ENCODE results near the gene SMARCA2.
A peak's percentile ranks its signal among the peaks of the same experiment; 100 is the strongest.

Gene SMARCA2

DNA sequence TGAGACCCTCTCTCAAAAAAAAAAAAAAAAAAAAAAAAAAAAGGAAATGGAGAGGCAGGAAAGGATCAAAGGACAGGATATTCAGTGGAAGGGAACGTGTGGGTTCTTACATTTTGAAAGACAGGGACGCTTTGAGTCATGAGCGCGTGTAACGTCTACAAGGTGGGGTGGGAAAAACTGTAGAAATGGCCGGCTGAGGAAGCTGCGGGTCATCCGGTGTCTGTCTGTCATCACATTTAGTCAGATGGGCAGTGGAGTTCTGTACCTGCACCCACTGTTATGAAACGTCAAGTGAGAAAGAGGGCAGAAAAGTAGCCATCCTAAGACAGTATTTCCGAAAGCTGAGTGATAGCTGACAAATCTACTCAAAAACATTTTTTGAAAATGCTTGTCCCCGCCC lies 159.8 kb downstream of the SMARCA2 start:
- no peak for DNase-seq (ENCODE audit: low spot score)

DNA sequence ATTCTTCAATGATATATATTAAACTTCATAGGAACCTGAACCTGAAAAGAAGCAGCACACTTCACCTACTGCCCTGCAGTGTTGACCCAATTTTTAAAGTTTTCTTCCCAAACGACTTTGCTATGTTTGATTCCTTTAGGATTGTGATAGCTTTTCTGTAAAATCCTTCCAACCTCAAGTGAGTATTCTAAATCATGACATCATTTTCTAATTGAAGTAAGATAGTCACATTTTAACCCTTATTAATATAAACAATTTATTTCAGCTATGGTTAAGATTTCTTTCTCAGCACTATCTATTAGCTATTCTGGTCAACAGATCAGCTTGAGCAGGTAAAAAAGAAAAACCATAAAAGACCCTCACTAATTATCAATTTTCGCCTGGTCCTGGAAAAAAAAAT lies 162.0 kb downstream of the SMARCA2 start:
- no peak for DNase-seq (ENCODE audit: low spot score)

DNA sequence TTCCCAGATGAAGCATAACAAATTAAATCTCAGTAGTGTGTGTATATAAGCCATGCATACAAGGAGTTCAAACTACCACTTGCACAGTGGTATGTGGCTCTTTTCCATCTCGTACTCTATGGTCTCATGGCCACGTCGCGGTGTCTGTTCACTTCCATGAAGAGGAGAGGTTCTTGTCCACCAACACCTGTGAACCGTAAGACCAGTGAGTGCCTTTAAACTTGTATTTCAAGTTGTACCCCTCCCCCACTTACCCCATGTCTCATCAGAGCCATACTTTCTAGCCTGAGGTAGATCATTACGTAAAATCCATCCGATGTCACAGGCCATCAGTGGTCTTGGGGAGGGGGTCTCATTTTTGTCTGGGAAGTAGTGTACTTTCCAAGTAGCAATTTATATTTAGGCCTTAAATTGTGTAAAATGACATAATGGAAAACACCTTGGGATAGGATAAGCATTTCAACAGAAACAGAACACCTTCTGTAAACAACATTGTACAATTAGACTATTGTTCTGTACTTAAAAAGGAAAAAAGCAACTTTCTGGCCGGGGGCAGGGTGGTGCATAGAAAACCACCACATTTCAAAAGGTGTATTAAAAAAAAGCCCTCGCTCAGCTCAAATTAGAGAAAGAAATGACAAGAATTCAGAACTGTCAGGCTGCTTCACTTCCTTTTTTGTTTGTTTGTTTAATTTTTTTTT lies 163.0 kb downstream of the SMARCA2 start:
- no peak for DNase-seq (ENCODE audit: low spot score)

DNA sequence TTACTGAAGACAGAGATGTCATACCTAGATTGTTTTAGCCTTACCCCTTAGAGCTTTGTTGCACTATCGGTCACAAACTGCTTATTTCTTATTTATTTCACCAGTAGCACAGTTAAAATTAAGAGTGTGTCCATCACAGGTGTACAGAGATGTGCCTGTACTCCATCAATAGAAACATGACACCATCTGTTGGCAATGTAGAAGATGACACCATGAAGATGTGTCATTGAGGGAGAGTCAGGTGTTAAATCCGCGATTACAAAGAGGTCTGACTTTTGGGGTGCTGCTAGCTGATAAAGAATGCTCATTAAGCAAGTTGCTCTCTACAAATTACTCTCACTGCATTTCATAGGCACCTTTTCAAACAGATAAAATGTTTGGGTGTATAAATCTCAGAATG lies 164.4 kb downstream of the SMARCA2 start:
- DNase-seq (ENCODE audit: low spot score): no peak

DNA sequence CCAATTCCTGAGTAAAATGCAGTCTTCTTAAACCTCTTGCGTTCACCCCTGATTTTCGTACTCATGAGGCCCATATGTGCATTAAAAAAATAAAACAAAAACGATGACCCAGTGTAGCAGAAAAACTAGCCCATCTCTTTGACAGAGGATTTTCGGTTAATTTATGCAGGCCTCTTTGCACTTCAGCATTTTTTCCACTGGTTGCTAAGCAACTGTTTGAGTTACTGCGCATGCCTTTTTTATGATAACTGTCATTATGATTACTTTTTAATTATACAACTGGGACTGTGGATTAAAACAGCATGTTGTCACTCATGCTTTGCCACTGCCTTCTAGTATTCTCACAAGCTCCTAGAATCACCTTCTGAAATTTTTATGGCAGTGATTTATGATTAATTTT lies 165.0 kb downstream of the SMARCA2 start:
- DNase-seq (ENCODE audit: low spot score): no peak

DNA sequence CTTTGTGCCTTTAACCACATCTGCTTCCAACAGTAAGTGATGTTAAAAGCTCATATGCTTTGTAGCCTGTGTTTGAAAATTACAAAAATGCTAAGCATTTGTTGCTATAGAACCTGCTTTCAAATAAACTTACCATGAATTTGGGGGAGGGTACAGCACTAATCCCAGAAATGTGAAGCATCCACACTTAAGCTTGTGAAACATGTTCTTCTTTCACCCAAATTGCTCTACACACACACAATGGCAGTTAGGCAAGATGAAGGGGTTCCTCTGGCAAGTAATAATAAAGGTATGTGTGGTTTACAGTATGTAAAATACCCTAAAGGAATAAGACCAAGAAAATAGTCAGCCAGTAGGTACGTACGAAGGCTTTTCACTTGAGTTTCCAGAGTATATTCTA lies 165.6 kb downstream of the SMARCA2 start:
- DNase-seq (ENCODE audit: low spot score): no peak

DNA sequence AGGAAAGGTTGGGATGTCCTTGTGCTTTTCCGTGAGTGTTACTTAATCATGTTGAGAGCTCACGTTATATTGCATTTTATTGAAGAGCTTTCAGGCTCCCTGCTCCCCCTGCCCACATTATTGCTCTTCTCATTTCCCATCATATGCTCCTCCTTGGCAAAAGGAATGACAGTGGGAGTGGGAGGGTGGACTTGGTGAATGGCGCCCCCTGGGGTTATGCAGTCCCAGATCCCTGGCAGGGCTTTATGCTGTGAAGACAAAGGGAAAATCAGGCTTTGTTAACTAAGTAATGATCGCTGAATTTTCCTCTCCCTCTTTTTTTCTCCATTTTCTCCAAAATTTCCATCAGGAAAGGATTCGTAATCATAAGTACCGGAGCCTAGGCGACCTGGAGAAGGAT lies 166.6 kb downstream of the SMARCA2 start:
- peak; percentile 32 for DNase-seq (ENCODE audit: low spot score)

DNA sequence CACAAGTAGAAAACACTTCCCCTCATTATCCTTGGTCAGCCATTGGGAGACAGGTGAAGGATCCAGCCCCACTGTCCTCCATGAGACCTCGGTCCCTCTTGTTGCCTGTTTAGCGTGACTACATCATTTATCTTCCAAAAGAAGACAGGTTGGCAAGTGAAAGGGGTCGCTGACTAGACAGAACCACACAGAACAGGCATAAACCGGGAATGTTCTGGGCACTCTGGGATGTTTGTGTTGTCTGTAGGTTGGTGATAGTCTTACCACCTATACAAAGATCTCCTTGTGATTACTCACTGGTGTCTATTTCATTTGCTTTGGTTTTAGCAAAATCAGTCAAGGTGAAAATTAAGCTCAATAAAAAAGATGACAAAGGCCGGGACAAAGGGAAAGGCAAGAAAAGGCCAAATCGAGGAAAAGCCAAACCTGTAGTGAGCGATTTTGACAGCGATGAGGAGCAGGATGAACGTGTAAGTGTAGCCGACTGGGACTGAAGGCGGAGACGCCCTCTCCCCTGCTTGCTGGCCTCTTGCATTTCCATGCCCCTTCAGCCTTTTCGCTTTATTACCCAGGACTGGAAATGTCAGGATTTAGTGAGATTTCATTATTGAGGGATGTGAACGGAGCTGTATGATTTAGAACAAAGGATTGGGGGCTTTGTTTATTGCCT lies 175.9 kb downstream of the SMARCA2 start:
- no peak for DNase-seq (ENCODE audit: low spot score)

DNA sequence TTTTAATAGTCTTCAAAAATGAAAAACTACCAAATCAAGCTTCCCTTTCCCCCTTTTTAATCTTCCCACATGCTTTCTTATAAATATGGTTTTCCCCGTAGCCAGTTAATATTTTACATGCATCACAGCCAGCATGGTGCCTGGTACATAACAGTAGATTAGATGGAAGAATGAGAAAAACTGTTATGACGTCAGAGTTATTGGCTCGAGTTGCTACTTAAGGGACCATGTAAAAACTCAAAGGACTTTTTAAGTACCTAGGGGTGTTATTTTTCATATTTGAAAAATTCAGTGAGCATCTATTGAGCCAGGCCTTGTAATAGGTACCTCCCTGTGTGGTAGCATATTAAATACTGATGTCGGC lies 176.4 kb downstream of the SMARCA2 start:
- no peak for DNase-seq (ENCODE audit: low spot score)

DNA sequence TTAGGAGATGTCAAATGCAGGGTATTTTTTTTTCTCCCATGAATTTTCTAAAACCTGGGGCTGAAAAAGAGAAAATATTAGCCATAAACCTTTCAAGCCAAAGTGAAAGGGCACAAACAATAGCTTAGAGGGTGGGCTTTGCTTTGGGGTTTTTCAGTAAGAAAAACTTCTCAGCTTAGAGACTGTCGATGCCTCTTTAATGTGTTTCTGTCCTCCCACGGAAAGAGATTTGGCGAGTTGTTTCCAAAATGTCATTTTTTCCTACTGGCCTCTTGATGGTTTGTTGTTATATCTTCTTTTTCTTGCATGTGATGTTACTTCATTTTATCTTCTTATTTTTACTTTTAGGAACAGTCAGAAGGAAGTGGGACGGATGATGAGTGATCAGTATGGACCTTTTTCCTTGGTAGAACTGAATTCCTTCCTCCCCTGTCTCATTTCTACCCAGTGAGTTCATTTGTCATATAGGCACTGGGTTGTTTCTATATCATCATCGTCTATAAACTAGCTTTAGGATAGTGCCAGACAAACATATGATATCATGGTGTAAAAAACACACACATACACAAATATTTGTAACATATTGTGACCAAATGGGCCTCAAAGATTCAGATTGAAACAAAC lies 177.3 kb downstream of the SMARCA2 start:
- no peak for DNase-seq (ENCODE audit: low spot score)

DNA sequence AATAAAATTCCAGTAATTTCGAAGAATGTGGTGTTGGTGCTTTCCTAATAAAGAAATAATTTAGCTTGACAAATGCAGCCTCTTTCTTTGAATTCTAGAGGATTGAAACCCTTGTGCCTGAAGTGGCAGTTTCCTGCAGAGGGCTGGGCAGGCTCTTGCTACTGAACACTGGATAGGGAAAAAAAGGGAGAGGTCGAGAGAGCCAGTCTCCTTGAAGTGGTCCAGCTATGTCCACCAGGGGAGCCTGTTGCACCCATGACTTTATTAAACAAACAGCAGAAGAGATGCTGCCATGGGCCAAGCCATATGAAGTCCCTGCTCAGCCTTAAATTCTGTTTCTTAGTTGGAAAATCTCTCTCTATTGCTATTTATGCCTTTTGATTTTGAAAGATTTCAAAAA lies 178.4 kb downstream of the SMARCA2 start:
- DNase-seq (ENCODE audit: low spot score): no peak

DNA sequence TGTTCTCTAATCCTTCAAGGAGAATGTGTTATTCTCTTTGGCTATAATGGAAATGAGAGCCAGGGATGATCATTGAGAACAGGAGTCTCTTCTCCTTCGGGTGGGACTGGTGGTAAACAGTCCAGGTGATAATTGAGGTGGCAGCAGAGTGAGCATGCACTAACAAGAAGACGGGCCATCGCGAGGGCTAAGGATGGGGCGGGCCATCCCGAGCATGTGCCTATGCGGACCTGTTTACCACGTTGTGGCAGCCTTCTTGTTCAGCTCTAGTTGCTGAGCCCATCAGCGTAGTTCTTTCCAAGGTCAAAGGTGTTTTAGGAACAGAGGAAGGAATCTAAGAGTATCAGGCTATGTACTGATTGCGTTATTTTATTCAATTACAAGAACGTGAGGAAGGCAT lies 180.1 kb downstream of the SMARCA2 start:
- no peak for DNase-seq (ENCODE audit: low spot score)

DNA sequence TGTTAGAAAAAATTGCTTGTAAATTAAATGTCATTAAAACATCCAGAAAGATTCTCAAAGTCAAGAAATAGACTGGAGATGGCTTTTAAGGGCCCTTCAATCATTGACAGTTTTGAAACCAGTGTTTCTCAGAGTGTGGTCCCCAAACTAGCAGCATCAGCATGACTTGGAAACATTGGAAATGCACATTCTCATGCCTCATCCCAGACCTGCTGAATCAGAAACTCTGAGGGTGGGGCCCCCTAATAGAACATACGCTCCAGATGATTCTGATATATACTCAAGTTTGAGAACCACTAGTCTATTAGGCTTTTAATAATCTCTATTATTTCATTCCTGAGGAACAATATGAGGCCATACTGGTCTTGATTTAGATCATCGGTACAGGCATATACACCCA lies 181.6 kb downstream of the SMARCA2 start:
- DNase-seq (ENCODE audit: low spot score): no peak

DNA sequence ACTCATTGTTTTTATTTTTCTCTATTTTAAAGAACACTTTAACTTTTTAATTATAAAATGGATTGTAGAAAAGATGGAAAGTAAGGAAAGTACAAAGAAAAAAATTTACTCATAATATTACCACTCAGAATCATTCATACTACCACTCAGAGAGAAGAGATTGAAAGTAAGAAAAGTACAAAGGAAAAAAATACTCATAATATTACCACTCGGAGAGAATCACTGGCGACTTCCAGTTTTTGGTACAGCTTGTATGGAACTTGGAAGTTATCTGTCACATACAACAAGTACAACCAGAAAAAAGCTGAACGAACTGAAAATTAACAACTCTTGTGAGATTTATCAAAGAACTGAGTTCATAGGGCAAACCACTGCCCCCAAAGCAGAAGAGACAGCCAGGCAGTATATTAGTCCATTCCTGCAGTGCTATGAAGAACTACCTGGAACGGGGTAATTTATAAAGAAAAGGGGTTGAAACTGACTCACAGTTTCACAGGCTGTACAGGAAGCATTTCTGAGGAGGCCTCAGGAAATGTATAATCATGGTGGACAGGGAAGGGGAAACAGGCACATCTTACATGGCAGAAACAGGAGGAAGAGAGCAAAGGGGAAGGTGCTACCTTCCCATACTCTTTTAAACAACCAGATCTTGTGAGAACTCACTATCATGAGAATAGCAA lies 183.9 kb downstream of the SMARCA2 start:
- DNase-seq (ENCODE audit: low spot score): no peak

DNA sequence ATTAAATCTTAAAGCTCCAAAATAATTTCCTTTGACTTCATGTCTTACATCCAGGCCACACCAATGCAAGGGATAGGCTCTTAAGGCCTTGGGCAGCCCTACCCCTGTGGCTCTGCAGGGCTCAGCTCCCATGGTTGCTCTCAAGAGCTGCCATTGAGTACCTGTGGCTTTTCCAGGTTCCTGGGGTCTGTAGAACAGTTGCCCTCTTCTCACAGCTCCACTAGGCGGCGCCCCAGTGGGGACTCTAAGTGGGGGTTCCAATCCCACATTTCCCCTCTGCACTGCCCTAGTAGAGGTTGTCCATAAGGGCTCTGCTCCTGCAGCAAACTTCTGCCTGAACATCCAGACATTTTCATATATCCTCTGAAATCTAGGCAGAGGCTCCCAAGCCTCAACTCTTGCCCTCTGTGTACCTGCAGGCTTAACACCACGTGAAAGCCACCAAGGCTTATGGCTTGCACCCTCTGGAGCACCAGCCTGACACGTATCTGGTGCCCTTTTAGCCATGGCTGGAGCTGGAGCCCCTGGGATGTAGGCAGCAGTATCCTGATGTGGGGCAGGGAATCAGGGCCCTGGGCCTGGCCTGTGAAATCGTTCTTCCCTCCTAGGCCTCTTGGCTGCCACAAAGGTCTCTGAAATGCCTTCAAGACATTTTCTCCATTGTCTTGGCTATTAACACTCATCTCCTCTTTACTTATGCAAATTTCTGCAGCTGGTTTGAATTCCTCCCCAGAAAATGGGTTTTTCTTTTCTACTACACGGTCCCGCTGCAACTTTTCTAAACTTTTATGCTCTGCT lies 185.1 kb downstream of the SMARCA2 start:
- DNase-seq (ENCODE audit: low spot score): no peak

DNA sequence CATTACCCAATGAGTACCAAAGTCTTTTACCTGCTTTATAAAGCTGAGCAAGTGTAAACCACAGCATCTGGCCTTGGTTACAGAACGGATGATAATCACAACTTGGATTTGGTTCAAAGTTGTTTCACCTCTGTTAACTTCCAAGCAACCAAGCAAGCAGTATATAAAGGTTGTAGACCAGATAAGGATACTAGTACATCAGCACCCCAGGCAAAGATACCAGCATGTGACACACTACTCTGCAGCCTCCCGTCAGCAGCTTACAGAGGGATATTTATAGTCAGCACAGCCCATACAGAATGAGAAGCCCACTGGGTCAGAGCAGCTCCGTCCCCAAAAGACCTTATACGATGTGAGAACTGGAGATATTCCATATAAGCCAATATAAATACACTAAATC lies 193.3 kb downstream of the SMARCA2 start:
- no peak for DNase-seq (ENCODE audit: low spot score)

DNA sequence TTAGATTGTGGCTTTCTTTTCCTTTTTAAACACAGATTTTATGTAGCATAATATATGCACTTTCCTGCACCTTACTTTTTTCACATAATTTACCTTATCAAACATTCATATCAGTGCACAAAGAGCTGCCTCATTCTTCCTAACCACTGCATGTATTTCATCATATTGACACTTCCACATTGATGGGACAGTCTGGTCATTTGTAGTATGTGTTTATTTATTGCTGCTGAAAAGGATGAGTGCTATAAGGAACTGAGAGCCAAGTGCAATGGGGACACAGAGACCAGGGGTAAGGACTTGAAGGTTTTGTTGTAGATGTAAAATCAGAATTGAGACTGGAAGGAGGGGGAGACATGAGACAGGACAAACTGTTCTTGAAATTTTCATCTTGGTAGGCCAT lies 193.8 kb downstream of the SMARCA2 start:
- no peak for DNase-seq (ENCODE audit: low spot score)

DNA sequence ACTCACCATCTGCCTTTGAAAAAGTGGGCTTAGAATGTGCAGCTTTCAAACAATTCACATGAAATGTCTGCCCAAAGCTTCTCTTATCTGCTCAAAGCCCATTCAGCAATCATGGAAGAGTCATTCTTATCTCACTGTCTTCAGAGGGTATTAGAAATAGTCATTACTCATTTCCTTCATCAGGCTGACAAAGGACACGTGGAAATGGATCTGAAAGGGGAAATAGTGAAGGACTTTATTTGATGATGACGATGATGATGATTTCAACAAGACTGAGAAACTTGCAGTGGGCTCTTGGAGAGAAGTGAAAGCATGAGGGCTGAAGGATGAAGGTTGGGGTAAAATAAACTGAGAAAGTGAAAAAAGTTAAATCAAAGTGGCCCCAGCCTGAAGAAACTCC lies 194.3 kb downstream of the SMARCA2 start:
- no peak for DNase-seq (ENCODE audit: low spot score)

DNA sequence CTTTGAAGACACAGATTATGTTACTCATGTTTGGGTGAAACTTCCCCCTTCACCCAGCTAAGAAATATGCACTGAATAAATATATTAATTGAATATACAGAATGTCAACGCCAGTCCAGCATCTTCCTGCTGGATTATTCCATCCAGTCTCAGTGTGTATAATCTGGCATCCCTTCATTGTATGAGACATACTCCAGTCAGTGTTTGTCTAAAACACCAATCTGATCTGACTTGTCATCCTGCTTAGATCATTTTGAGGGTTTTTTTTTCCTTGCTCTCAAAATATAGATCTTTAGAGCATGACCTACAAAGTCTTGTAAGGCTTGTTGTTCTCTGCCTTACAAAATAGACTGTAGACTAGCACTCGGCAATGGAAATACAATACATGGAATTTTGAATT lies 195.1 kb downstream of the SMARCA2 start:
- DNase-seq (ENCODE audit: low spot score): no peak

DNA sequence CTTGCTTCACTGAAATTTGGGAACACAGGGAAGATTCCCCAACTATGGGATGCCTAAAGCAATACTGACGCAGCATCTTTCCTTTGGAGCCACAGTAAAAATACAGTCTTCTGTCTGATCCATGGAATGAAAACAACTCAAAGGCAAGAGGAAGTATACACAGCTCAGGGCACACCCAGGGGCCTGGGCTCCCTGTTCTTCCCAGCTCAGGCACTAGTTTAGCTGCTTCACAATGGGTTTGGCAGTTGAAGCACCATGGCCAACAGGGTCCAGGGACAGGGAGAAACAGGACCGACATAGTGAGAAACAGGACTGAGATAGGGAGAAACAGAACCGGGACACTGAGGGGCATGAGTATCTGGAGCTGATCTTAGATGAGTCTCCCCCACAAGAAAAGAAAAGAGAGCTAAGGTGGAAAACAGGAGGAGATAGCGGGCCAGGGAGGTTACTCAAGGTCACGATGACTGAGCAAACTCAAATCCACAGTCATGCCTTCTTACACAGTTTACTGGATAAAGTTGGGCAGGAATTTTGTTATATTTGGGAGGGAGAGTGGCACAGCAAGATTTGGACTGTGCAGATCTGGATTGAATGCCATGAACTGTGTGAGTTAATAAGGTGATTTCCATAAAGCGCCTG lies 198.8 kb downstream of the SMARCA2 start:
- no peak for DNase-seq (ENCODE audit: low spot score)

DNA sequence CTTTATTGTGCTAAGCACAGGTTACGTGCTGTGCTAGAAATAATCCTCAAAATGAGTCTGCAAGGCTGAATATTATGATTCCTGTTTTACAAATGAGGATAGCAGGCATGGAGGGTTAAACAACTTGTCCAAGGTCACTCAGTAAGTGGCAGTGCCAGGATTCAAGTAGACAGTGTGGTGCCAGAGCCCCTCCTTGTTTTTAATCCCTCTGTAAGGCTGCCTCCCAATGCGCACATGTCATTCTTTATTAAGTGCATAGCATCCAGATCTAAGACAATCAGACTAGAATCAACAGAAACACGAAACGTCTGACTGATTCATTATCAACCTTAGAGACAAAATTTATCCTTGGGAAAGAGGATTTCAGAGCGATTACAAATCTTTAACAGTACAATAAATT lies 199.6 kb downstream of the SMARCA2 start:
- DNase-seq (ENCODE audit: low spot score): no peak

DNA sequence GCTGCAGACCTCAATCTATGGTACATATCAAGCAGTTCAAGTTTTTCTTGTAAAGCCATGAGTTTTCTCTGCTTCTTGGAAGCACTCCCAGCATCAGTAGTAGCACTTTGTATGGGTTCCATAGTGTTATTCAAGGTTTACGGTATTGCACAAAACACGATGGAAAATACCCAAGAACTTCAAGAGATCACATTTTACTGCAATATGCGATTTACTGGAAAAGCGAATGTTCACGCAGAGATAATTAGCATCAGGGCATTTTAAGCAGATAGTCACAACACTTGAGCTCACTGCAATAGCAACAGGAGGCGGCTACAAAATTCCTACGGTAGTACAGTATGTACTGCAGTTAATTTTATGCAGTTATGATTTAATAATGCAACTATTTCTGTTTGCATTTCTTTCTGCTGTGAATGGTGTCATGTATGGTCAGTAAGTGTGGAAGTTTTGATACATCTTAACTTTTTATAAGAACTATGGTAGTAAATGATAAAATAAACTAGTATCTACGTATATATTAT lies 200.8 kb downstream of the SMARCA2 start:
- DNase-seq (ENCODE audit: low spot score): no peak
